Panc1 (cell line): ENCODE data around the gene ADPRH.

Source experiments
- CTCF ChIP-seq: fragments of 450-650 bp; IDR thresholded peaks from 2 replicates; pipeline ENCODE4 v1.5.1; 2017; ENCODE audit warnings: mild to moderate bottlenecking
- POLR2AphosphoS5 ChIP-seq: IDR thresholded peaks from 2 replicates; pipeline ENCODE4 v1.6.1; 2012; ENCODE audit warnings: mild to moderate bottlenecking, low read depth, low read length, moderate library complexity
- REST ChIP-seq, 2 experiments: IDR thresholded peaks; 2 replicates each; pipeline ENCODE4 v1.6.1; 2011 to 2012; ENCODE audit warnings: low read depth in 2 of 2, control low read depth in 1 of 2, low read length in 1 of 2, mild to moderate bottlenecking in 1 of 2, moderate library complexity in 1 of 2; ENCODE audit not compliant: insufficient read depth in 1 of 2
- SIN3A ChIP-seq: IDR thresholded peaks from 2 replicates; pipeline ENCODE4 v1.6.1; 2012; ENCODE audit warnings: low read depth, mild to moderate bottlenecking, low read length, moderate library complexity, borderline replicate concordance; ENCODE audit not compliant: insufficient read depth
- TCF7L2 ChIP-seq: IDR thresholded peaks from 2 replicates; pipeline ENCODE4 v1.6.1; 2011; ENCODE audit warnings: mild to moderate bottlenecking, low read depth, low read length, inconsistent platforms

- TF ChIP-seq POLR2AphosphoS5 = no peak
- no peak for TF ChIP-seq CTCF
- TF ChIP-seq SIN3A = no peak
- no peak for TF ChIP-seq REST (IDR thresholded peaks at IDR 0.05; ENCODE audit: insufficient read depth in 1 of 2, low read depth in 2 of 2, low read length in 1 of 2)
- TF ChIP-seq TCF7L2 = 0 out of 2 replicates have a peak, but pooled peaks have one; percentile 6
Observed at GRCh38 chr3:119580067-119580760, 922 bp downstream of the ADPRH start.
